ENCODE measurements around the gene MED23. TPM values are rescaled to one million over a fixed set of nuclear protein-coding genes. Genes with fewer than 3 reads are reported as not detected.

The MED23 gene
- total RNA-seq, 1 donor from 2014 or later: 38.8 TPM

DNA sequence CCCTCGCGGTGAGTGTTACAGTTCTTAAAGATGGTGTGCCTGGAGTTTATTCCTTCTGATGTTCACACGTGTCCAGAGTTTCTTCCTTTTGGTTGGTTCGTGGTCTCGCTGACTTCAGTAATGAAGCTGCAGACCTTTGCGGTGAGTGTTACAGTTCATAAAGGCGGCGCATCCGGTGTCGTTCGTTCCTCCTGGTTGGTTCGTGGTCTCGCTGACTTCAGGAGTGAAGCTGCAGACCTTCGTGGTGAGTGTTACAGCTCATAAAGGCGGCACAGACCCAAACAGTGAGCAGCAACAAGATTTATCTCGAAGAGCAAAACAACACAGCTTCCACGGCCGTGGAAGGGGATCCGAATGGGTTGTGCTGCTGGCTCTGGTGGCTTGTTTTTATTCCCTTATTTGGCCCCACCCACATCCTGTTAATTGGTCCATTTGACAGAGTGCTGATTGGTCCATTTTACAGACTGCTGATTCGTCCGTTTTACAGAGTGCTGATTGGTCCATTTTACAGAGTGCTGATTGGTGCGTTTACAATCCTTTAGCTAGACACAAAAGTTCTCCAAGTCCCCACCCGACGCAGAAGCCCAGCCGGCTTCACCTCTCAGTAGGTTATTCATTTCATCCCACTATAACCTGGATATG is 103.2 kb downstream of the MED23 start:
- Mint-ChIP-seq H3K36me3 (ENCODE audit: unreplicated experiment) (no peaks in the 10 kb centered on the region), H3K4me3 (ENCODE audit: unreplicated experiment) (no peak overlapping the region), H3K27me3 (ENCODE audit: unreplicated experiment) (no peaks in the 10 kb centered on the region), H3K27ac (ENCODE audit: unreplicated experiment) (no peak overlapping the region), H3K4me1 (ENCODE audit: low read depth, unreplicated experiment) (no peaks in the 10 kb centered on the region), H3K9me3 (ENCODE audit: unreplicated experiment) (no peaks in the 10 kb centered on the region)
- TF ChIP-seq, protein P1, sequence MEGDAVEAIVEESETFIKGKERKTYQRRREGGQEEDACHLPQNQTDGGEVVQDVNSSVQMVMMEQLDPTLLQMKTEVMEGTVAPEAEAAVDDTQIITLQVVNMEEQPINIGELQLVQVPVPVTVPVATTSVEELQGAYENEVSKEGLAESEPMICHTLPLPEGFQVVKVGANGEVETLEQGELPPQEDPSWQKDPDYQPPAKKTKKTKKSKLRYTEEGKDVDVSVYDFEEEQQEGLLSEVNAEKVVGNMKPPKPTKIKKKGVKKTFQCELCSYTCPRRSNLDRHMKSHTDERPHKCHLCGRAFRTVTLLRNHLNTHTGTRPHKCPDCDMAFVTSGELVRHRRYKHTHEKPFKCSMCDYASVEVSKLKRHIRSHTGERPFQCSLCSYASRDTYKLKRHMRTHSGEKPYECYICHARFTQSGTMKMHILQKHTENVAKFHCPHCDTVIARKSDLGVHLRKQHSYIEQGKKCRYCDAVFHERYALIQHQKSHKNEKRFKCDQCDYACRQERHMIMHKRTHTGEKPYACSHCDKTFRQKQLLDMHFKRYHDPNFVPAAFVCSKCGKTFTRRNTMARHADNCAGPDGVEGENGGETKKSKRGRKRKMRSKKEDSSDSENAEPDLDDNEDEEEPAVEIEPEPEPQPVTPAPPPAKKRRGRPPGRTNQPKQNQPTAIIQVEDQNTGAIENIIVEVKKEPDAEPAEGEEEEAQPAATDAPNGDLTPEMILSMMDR (IDR thresholded peaks at IDR 0.05; ENCODE audit: partially characterized antibody, unreplicated experiment): no peak
- no peak for DNase-seq

DNA sequence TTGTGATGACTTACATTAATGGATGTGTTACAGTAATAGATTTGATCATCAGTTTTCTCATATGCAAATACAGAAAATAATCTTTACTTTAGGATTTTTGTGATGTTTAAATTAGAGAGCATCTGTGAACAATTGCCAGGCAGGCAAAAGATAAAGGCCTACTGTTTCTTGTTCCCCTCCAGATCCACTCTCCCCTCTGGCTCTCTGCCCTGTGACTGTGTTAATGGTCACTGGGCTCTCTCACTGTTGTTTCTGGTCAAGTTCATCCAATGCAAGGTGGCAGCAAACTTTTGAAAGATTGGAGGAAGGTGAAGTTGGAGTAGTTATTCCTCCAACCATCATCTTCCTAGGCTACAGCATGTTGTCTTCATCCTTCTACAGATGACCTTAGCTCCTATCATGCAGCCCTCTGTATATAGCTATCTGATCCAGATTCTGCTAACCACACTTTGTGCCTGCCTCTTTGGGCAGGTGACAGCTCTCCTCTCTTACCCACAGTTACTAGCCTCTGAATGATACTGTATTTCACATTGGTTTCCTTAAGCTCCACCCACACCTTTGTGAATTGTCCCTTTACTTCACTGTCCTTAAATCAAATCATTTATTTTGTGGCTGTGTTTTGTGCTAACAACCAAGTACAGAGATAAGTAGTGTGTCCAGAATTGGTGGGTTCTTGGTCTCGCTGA is 103.9 kb downstream of the MED23 start:
- DNase-seq: no peak
- no peak overlapping the region for H3K4me3 Mint-ChIP-seq (ENCODE audit: unreplicated experiment)
- H3K9me3 Mint-ChIP-seq (ENCODE audit: unreplicated experiment): no peaks in the 10 kb centered on the region
- no peak overlapping the region for H3K27ac Mint-ChIP-seq (ENCODE audit: unreplicated experiment)
- no peaks in the 10 kb centered on the region for H3K27me3 Mint-ChIP-seq (ENCODE audit: unreplicated experiment)
- H3K36me3 Mint-ChIP-seq (ENCODE audit: unreplicated experiment): peaks cover 4% of the 10 kb centered on the region
- H3K4me1 Mint-ChIP-seq (ENCODE audit: low read depth, unreplicated experiment): no peaks in the 10 kb centered on the region
- TF ChIP-seq, protein P1 (IDR thresholded peaks at IDR 0.05; ENCODE audit: partially characterized antibody, unreplicated experiment): no peak

Other genes starting within 250 kb of the MED23 start
- gene ARG1, start 55.0 kb downstream of the MED23 start, total RNA-seq (ENCODE audit: unreplicated experiment): not detected
- not detected for gene ENPP3, start 9.1 kb upstream of the MED23 start, total RNA-seq (ENCODE audit: unreplicated experiment)
- not detected for gene OR2A4, start 73.2 kb upstream of the MED23 start, total RNA-seq (ENCODE audit: unreplicated experiment)
- not detected for gene CTAGE9, start 82.8 kb upstream of the MED23 start, total RNA-seq (ENCODE audit: unreplicated experiment)
- 2.4 TPM for gene ENPP1, start 179.8 kb upstream of the MED23 start, total RNA-seq (ENCODE audit: unreplicated experiment)

All from glutamatergic neuron (in vitro differentiated cells).